Putamen (tissue), 1 donor: ENCODE measurements around the gene ATP5F1A.

Source experiments
- DNase-seq: peaks from one replicate; pipeline ENCODE4 v3.0.0-alpha.2; 2016; ENCODE audit warnings: low spot score

ATP5F1A gene

DNA sequence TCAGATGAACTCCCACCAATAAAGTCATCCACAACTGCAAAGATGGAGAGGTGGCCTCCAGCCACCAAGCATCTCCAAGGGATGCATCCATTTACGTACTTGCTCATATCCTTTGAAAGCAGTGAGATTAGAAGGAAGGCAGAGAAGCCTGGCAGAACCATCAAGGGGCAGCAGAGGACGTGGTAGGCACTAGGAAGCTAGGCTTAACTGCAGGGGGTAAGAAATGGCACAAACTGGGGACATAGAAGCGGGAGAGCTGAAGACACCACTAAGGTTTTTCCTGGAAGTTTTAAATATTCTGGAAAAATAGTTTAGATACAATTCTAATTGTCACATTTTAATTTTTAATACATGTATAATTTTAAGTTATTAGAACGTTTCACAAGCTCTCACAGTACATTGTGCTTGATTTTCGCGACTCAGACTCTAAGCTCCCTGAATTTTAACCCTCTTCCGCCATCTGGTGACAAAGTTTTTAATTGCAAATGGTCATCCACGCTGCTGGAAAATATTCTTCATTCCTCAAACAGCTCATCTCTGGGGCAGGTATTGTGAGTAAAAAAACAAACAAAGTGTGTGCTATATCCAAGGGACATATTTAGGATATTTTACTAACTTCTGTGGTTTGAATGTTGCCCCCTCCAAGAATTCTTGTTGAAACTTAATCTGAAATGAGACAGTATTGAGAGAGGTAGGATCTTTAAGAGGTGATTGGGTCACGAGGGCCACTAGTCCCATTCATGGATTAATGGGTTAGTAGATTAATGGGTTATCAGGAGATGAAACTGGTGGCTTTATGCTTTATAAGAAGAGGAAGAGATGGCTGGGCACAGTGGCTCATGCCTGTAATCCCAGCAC is 24.4 kb downstream of the ATP5F1A start:
- DNase-seq, result peak; percentile 47

DNA sequence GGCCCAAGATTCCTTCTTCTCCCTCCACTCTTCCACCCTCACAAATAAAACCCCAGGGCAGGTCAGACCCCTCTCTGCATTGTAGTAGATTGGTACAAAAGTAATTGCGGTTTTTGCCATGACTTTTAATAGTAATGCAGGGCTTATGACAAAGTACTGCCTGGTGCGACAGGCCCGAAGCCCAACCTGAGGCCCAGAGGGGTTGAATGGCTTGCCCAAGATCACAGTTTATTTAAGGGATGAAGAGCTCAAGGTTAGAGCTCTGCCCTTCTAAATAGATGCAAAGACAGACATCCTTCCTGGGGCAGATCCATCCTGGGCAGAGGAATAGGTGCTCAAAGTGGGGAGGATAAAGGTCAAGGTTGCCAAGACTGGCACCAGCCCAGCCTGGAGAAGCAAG is 25.1 kb downstream of the ATP5F1A start:
- DNase-seq, result no peak

- DNase-seq, result no peak
These were observed 25.7 kb downstream of the ATP5F1A start for GRCh38 chr18:46072376-46072867.

GRCh38 chr18:46071653-46072375 is 26.3 kb downstream of the ATP5F1A start, which contains the start of gene PSTPIP2:
Gene PSTPIP2, minus strand, starts transcription at chr18:46072260. Its CDS starts 72 bp downstream, at chr18:46072188.
- peak; percentile 9 for DNase-seq

GRCh38 chr18:46070815-46071652 is 27.1 kb downstream of the ATP5F1A start:
- DNase-seq, result no peak

DNA sequence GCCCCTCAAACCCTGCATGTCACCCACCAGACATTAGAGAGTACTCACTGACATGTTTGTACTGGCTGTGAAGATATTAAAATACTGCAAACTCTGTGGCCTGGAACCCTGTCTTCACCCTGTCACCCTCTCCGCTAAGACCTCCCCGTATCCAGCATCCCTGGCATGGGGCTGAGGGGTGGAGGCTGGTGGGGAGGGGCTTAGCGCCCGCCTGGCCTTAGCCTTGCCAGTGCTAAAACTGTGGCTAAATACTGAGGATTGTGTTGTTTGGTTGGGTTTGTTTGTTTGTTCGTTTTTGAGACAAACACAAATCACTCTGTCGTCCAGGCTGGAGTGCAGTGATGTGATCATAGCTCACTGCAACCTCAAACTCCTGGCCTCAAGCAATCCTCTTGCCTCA is 27.9 kb downstream of the ATP5F1A start:
- DNase-seq, result no peak

- DNase-seq, result no peak
These were observed 28.6 kb downstream of the ATP5F1A start for GRCh38 chr18:46069524-46069923.

DNA sequence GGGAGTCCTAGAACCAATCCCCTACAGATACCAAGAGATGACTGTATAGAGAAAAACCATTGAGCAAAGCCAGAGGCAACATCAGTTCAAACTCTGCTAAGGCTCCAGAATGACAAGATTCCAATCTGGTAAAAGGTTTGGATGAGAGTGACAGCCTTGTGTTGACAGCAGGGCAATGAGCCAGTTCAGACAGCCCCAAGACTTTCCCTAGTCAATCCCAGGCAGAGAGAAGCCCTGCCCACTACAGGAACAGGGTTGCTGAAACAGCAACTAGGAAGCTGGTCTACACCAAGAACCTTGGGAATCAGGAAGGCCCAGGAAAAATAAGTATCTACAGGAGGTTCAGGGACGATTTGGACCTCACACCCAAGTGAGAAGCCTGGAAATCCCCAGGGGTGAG is 29.3 kb downstream of the ATP5F1A start:
- DNase-seq, result no peak

DNA sequence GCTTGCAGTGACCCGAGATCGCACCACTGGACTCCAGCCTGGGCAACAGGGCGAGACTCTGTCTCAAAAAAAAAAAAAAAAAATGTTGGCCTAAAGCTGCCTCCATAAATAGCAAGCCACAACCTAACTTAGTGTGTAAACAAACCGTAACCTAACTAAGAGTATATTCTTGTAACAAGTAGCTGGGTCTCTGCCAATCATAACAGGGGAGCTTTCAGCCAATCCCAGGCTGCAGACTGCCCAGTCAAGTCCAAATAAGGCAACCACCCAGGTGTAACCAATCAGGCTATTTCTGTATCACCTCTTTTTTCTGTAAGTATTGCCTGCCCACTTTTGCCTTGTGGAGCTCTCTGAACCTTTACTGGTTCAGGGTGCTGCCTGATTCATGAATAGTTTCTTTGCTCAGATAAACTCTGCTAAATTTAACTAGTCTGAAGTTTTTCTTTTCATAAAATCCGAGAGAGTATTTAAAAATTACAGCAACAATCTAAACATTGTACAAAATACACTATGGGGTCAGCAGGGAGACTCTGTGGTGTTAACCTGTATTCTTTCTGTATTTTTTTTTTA is 30.6 kb downstream of the ATP5F1A start:
- no peak for DNase-seq

DNA sequence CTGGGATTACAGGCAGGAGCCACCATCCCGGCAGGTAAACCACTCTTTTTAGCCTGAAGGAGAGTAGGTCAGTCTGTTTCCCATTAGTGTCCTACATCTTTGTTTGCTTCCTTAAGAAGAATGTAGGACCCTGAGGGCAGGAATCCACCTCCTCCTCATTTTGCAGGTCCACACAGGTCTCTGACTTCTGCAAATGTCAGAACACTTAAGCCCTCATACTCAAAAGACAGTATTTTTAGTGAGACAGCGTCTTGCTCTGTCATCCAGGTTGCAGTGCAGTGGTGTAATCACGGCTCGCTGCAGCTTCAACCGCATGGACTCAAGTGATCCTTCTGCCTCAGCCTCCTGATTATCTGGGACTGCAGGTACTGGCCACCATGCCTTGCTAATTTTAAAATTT is 35.3 kb downstream of the ATP5F1A start:
- no peak for DNase-seq

DNA sequence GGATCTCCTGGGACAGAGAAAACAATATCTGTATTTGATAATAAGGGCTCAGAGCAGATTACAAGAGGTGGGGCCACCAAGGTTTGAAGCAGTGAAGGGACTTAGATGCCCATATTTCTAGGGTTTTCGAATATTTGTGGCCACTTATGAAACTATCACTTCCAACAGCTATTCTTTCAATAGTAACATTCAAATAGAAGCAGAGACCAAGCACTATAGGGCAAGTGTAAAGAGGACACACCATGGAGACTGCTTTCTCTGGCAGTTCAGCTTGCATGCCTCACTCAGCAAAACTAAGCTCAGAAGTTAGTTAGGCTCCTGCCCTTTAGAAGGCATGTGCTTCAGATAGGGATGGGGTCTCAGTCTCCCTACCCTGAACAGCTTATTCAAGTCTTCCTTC is 36.3 kb downstream of the ATP5F1A start:
- no peak for DNase-seq

GRCh38 chr18:46061387-46061786 is 36.7 kb downstream of the ATP5F1A start:
- no peak for DNase-seq

- DNase-seq, result no peak
These were observed 37.7 kb downstream of the ATP5F1A start for GRCh38 chr18:46060359-46060841.

DNA sequence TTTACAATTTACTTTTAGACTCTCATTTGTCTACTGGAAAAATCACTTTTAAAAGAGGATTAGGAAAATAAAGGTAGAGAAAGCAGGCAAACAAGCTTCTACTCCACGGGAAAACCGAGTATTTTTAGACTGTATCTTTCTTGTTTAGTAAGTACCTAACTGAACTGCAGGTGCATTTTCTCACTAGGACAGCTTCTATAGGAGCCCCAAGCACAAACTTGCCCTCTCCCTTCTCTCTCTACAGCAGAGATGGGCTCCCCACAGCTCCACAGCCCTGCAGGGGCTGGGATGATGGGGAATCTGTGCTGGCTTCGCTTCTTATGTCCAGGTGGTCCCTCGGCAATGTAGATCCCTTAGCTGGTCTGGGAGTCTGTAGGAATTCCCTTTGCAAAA is 42.3 kb downstream of the ATP5F1A start:
- DNase-seq, result no peak

GRCh38 chr18:46054956-46055837 is 42.9 kb downstream of the ATP5F1A start:
- DNase-seq, result no peak

DNA sequence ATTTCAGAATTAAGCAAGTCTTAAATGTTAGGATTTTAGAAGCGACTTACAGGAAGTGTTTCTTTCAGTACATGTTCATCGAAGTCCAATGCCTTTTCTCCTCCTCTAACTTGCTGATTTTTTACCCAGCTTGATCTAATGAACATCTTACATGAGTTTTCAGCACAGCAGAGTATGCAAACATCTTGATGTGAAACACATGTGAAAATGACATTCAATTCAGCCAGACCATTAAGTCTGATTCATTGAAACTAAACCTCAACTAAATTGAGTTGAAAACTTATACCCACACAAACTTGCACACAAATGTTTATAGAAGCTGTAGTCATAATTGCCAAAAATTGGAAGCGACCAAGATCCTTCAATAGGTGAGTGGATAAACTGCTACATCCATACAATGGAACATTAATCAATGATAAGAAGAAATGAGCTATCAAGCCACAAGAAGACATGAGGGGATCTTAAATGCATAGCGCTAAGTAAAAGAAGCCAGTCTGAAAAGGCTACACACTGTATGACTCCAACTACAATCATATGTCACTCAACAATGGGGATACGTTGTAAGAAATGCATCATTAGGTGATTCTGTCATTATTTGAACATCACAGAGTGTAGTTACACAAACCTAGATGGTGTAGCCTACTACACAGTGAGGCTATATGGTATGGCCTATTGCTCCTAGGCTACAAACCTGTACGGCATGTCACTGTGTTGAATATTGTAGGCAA is 44.6 kb downstream of the ATP5F1A start:
- no peak for DNase-seq

GRCh38 chr18:46051731-46052461 is 46.2 kb downstream of the ATP5F1A start:
- DNase-seq, result no peak

- no peak for DNase-seq
These were observed 47.8 kb downstream of the ATP5F1A start for GRCh38 chr18:46050268-46050667.

DNA sequence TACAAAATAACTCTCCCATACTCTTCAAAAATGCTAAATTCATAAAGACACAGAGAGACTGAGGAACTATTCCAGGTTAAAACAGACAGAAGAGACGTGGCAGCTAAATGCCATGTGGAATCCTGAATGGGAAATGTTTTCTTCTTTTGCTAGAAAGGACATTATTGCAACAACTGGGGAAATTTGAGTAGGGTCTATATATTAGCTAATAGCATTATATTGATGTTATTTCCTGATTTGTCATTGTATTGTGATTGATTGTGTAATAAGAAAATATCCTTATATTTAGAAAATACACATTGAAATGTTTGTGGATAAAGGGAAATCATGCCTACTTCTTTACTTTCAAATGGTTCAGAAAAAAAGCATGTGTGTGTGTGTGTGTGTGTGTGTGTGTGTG is 49.5 kb downstream of the ATP5F1A start:
- DNase-seq, result no peak
